ENCODE results near the gene HDAC4.

The HDAC4 gene

GRCh38 chr2:239272626-239273025, 128.2 kb downstream of the HDAC4 start:
- TF ChIP-seq TEAD4 (IDR thresholded peaks at IDR 0.05) (no peak), NFIC (IDR thresholded peaks at IDR 0.05) (no peak), CEBPB (IDR thresholded peaks at IDR 0.05) (no peak), TAF1 (IDR thresholded peaks at IDR 0.05; ENCODE audit: low read depth) (no peak), EP300 (IDR thresholded peaks at IDR 0.05; ENCODE audit: borderline replicate concordance) (no peak), YY1 (IDR thresholded peaks at IDR 0.05; ENCODE audit: low read depth) (no peak), REST (IDR thresholded peaks at IDR 0.05; ENCODE audit: low read depth) (no peak)
- TF ChIP-seq, protein P1, sequence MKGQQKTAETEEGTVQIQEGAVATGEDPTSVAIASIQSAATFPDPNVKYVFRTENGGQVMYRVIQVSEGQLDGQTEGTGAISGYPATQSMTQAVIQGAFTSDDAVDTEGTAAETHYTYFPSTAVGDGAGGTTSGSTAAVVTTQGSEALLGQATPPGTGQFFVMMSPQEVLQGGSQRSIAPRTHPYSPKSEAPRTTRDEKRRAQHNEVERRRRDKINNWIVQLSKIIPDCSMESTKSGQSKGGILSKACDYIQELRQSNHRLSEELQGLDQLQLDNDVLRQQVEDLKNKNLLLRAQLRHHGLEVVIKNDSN (IDR thresholded peaks at IDR 0.05) = no peak

- TF ChIP-seq REST (IDR thresholded peaks at IDR 0.05; ENCODE audit: low read depth) = no peak
- TF ChIP-seq RAD21 (IDR thresholded peaks at IDR 0.05; ENCODE audit: low read depth) = no peak
- TF ChIP-seq CREB1 (IDR thresholded peaks at IDR 0.05; ENCODE audit: low read depth) = no peak
- TF ChIP-seq CEBPB (IDR thresholded peaks at IDR 0.05) = no peak
- TF ChIP-seq TAF1 (IDR thresholded peaks at IDR 0.05; ENCODE audit: low read depth) = no peak
- TF ChIP-seq TEAD4 (IDR thresholded peaks at IDR 0.05) = no peak
- TF ChIP-seq ZBTB7A (IDR thresholded peaks at IDR 0.05; ENCODE audit: low read depth) = no peak
- TF ChIP-seq, protein P2, sequence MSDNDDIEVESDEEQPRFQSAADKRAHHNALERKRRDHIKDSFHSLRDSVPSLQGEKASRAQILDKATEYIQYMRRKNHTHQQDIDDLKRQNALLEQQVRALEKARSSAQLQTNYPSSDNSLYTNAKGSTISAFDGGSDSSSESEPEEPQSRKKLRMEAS (IDR thresholded peaks at IDR 0.05) = no peak
- no peak for TF ChIP-seq NFIC (IDR thresholded peaks at IDR 0.05)
- TF ChIP-seq, protein P1 (IDR thresholded peaks at IDR 0.05) = no peak
- TF ChIP-seq EGR1 (IDR thresholded peaks at IDR 0.05) = no peak
These were observed 128.9 kb downstream of the HDAC4 start for GRCh38 chr2:239271882-239272281.

- TF ChIP-seq, protein P1 (IDR thresholded peaks at IDR 0.05) = no peak
- no peak for TF ChIP-seq CEBPB (IDR thresholded peaks at IDR 0.05)
- TF ChIP-seq RAD21 (IDR thresholded peaks at IDR 0.05; ENCODE audit: low read depth) = no peak
- TF ChIP-seq ZBTB7A (IDR thresholded peaks at IDR 0.05; ENCODE audit: low read depth) = no peak
- no peak for TF ChIP-seq REST (IDR thresholded peaks at IDR 0.05; ENCODE audit: low read depth)
- no peak for TF ChIP-seq YY1 (IDR thresholded peaks at IDR 0.05; ENCODE audit: low read depth)
- TF ChIP-seq NFIC (IDR thresholded peaks at IDR 0.05) = no peak
- no peak for TF ChIP-seq TEAD4 (IDR thresholded peaks at IDR 0.05)
- no peak for TF ChIP-seq FOXM1 (IDR thresholded peaks at IDR 0.05; ENCODE audit: borderline replicate concordance, low read depth)
- no peak for TF ChIP-seq EGR1 (IDR thresholded peaks at IDR 0.05)
- TF ChIP-seq EP300 (IDR thresholded peaks at IDR 0.05; ENCODE audit: borderline replicate concordance) = no peak
- no peak for TF ChIP-seq TCF12 (IDR thresholded peaks at IDR 0.05; ENCODE audit: low read depth)
- TF ChIP-seq CREB1 (IDR thresholded peaks at IDR 0.05; ENCODE audit: low read depth) = no peak
These were observed 129.3 kb downstream of the HDAC4 start for GRCh38 chr2:239271471-239271870.

- no peak for TF ChIP-seq YY1 (IDR thresholded peaks at IDR 0.05; ENCODE audit: low read depth)
- TF ChIP-seq EP300 (IDR thresholded peaks at IDR 0.05; ENCODE audit: borderline replicate concordance) = no peak
- TF ChIP-seq ZBTB7A (IDR thresholded peaks at IDR 0.05; ENCODE audit: low read depth) = no peak
- TF ChIP-seq CEBPB (IDR thresholded peaks at IDR 0.05) = no peak
- no peak for TF ChIP-seq REST (IDR thresholded peaks at IDR 0.05; ENCODE audit: low read depth)
- TF ChIP-seq EGR1 (IDR thresholded peaks at IDR 0.05) = no peak
- no peak for TF ChIP-seq TEAD4 (IDR thresholded peaks at IDR 0.05)
- no peak for TF ChIP-seq TAF1 (IDR thresholded peaks at IDR 0.05; ENCODE audit: low read depth)
- TF ChIP-seq TCF12 (IDR thresholded peaks at IDR 0.05; ENCODE audit: low read depth) = no peak
- TF ChIP-seq, protein P1 (IDR thresholded peaks at IDR 0.05) = no peak
- TF ChIP-seq CREB1 (IDR thresholded peaks at IDR 0.05; ENCODE audit: low read depth) = no peak
- no peak for TF ChIP-seq FOXM1 (IDR thresholded peaks at IDR 0.05; ENCODE audit: borderline replicate concordance, low read depth)
- no peak for TF ChIP-seq RAD21 (IDR thresholded peaks at IDR 0.05; ENCODE audit: low read depth)
- TF ChIP-seq, protein P2 (IDR thresholded peaks at IDR 0.05) = no peak
- no peak for TF ChIP-seq NFIC (IDR thresholded peaks at IDR 0.05)
These were observed 130.9 kb downstream of the HDAC4 start for GRCh38 chr2:239269916-239270315.

Data from Ishikawa (cell line).